Kidney epithelial cell (primary cell): ENCODE measurements around the gene GLI1. TPM values are rescaled to one million over a fixed set of nuclear protein-coding genes. Genes with fewer than 3 reads are reported as not detected.
A peak's percentile ranks its signal among the peaks of the same experiment; 100 is the strongest.

Experiments
- DNase-seq: peaks from one replicate; pipeline ENCODE4 v3.0.0-alpha.2; 2010; ENCODE audit warnings: low read depth
- H3K27me3 ChIP-seq: 2 replicates; pipeline ENCODE4 v1.6.0; 2011; ENCODE audit warnings: low read length; ENCODE audit not compliant: control insufficient read depth, insufficient read depth
- H3K36me3 ChIP-seq: 2 replicates; pipeline ENCODE4 v1.5.1; 2011; ENCODE audit warnings: low read length; ENCODE audit not compliant: control insufficient read depth, insufficient read depth
- H3K4me3 ChIP-seq: 2 replicates; pipeline ENCODE4 v1.5.1; 2011; ENCODE audit warnings: low read depth, mild to moderate bottlenecking, control low read depth, low read length
- CTCF ChIP-seq: IDR thresholded peaks from 2 replicates; pipeline ENCODE4 v1.5.1; 2011; ENCODE audit warnings: mild to moderate bottlenecking, moderate library complexity, low read length, control low read depth, inconsistent platforms; ENCODE audit not compliant: insufficient read depth, poor library complexity, severe bottlenecking
- total RNA-seq: library from RNA; depleted of rRNA; stranded (reverse); fragments of >200 nt; gene quantifications from 2 replicates; pipeline ENCODE4 v1.2.3, GENCODE V29; 2015

GLI1 gene
- total RNA-seq, 1 donor from 2014 or later: 1.6 TPM

GRCh38 chr12:57475271-57476161 lies 15.9 kb downstream of the GLI1 start:
- H3K4me3 ChIP-seq: peak overlapping the region; percentile 17

GRCh38 chr12:57476162-57476992 lies 16.8 kb downstream of the GLI1 start:
- H3K27me3 ChIP-seq: peaks cover 56% of the 10 kb centered on the region
- DNase-seq: no peak
- peak; percentile 39 for TF ChIP-seq CTCF
- H3K4me3 ChIP-seq: no peak overlapping the region
- no peaks in the 10 kb centered on the region for H3K36me3 ChIP-seq

More at GRCh38 chr12:57475271-57476161, 15.9 kb downstream of the GLI1 start:
- TF ChIP-seq CTCF: no peak
- DNase-seq: no peak
- Histone ChIP-seq H3K27me3 (peaks cover 60% of the 10 kb centered on the region), H3K36me3 (no peaks in the 10 kb centered on the region)

GRCh38 chr12:57476993-57477709 lies 17.6 kb downstream of the GLI1 start:
- TF ChIP-seq CTCF: no peak
- Histone ChIP-seq H3K36me3 (no peaks in the 10 kb centered on the region), H3K27me3 (peaks cover 53% of the 10 kb centered on the region), H3K4me3 (no peak overlapping the region)
- no peak for DNase-seq

- no peaks in the 10 kb centered on the region for H3K36me3 ChIP-seq
- no peak for TF ChIP-seq CTCF
- no peak for DNase-seq
- no peak overlapping the region for H3K4me3 ChIP-seq
- H3K27me3 ChIP-seq: peaks cover 48% of the 10 kb centered on the region
Observed at GRCh38 chr12:57477710-57478681, 18.4 kb downstream of the GLI1 start.

DNA sequence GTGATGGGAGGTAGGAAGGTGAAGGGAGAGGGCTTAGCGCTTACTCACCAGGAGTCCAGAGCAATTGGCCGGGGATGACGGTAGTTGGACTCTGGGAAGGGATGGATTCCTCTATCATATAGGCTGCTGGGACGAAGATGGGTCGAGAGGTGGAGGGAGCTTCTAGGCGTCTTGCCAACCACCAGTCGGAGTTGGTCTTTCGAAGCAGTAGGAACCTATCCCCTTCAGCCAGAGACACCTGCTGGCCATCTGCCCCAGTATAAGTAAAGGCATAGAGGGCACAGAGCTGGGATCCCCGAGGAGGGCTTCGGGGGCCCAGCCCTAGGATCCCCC lies 19.4 kb downstream of the GLI1 start:
- H3K36me3 ChIP-seq: no peaks in the 10 kb centered on the region
- peaks cover 42% of the 10 kb centered on the region for H3K27me3 ChIP-seq
- no peak for TF ChIP-seq CTCF
- no peak overlapping the region for H3K4me3 ChIP-seq
- DNase-seq: no peak
